Ishikawa (cell line): ENCODE measurements around the gene ABCA9.

Experiments used
- CEBPB ChIP-seq: IDR thresholded peaks from 2 replicates; pipeline ENCODE4 v1.6.1; 2012
- CREB1 ChIP-seq: IDR thresholded peaks from 2 replicates; pipeline ENCODE4 v1.6.1; 2012; ENCODE audit warnings: low read depth
- EP300 ChIP-seq: IDR thresholded peaks from 2 replicates; pipeline ENCODE4 v1.6.1; 2012; ENCODE audit warnings: borderline replicate concordance
- MAX ChIP-seq: IDR thresholded peaks from 2 replicates; pipeline ENCODE4 v1.6.1; 2012
- NFIC ChIP-seq: IDR thresholded peaks from 2 replicates; pipeline ENCODE4 v1.6.1; 2012
- RAD21 ChIP-seq: IDR thresholded peaks from 2 replicates; pipeline ENCODE4 v1.6.1; 2012; ENCODE audit warnings: low read depth
- TAF1 ChIP-seq: IDR thresholded peaks from 2 replicates; pipeline ENCODE4 v1.6.1; 2012; ENCODE audit warnings: low read depth, mild to moderate bottlenecking
- TCF12 ChIP-seq: IDR thresholded peaks from 2 replicates; pipeline ENCODE4 v1.6.1; 2012; ENCODE audit warnings: low read depth
- TF ChIP-seq, protein P1 (sequence below): IDR thresholded peaks from 2 replicates; pipeline ENCODE4 v1.6.1; 2012; ENCODE audit warnings: low read depth, mild to moderate bottlenecking

DNA sequence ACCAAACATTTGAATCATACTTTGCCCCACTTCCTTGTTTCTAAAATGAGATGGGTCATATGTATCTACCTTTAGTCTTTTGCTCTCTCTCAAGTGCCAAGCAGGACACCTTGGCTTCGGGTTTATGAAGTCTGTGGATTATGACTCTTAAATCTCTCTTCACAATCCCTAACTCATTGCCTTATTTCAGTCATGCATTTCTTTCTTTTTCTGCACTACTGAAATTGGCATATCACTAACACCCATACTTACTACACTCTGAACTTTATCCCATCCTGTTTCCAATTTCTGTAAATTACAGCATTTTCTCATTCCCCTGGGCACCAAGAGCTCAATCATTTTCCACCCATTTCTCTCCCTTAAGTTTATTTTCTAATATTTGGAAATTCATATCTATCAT, 42.0 kb downstream of the ABCA9 start:
- TF ChIP-seq CREB1 (no peak), TCF12 (no peak), CEBPB (no peak), NFIC (no peak), TAF1 (no peak), RAD21 (no peak), EP300 (no peak), MAX (no peak)
- TF ChIP-seq, protein P1, sequence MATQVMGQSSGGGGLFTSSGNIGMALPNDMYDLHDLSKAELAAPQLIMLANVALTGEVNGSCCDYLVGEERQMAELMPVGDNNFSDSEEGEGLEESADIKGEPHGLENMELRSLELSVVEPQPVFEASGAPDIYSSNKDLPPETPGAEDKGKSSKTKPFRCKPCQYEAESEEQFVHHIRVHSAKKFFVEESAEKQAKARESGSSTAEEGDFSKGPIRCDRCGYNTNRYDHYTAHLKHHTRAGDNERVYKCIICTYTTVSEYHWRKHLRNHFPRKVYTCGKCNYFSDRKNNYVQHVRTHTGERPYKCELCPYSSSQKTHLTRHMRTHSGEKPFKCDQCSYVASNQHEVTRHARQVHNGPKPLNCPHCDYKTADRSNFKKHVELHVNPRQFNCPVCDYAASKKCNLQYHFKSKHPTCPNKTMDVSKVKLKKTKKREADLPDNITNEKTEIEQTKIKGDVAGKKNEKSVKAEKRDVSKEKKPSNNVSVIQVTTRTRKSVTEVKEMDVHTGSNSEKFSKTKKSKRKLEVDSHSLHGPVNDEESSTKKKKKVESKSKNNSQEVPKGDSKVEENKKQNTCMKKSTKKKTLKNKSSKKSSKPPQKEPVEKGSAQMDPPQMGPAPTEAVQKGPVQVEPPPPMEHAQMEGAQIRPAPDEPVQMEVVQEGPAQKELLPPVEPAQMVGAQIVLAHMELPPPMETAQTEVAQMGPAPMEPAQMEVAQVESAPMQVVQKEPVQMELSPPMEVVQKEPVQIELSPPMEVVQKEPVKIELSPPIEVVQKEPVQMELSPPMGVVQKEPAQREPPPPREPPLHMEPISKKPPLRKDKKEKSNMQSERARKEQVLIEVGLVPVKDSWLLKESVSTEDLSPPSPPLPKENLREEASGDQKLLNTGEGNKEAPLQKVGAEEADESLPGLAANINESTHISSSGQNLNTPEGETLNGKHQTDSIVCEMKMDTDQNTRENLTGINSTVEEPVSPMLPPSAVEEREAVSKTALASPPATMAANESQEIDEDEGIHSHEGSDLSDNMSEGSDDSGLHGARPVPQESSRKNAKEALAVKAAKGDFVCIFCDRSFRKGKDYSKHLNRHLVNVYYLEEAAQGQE, result no peak
